ENCODE data around the gene ORC1.

ORC1 gene

DNA sequence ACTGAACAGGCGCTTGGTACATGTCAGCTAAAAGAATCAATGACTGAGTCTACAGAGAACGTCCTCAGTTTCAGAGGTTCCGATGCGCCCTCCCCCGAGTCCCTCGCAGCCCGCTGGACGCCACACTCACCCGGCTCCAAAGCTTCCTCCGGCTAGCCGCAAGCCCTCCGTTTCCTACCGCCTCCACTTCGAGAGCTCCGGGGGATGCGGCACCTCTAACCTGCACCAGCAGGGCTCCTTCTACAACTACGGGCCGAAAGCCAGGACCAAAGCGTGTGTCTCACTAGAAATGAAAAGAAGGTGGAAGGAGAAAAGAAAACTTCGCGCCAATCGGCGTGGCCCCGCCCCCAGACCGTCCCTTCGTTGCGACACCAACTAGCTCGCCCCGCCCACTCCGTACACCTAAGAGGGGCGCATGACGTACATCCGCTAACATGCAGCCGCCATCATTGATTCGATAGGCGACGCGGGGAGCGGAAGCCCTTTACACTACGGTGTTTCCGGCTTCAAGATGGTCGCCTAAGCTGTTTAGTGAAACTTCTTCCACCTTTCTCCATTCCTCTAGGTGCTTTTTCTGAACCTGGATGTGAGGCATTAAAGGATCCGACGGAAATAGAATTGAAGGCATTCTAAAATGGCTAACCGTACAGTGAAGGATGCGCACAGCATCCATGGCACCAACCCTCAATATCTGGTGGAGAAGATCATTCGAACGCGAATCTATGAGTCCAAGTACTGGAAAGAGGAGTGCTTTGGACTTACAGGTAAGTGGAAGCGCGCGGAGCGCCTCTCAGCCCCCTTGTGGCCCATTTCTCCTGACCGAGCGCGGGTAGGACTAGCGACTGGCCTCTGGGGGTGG, at the start of gene ORC1, which contains the start of gene PRPF38A:
Gene ORC1 (minus strand): TSS at position 308 of the 859 bp plus-strand sequence. CDS start 2,200 bp downstream, outside the sequence.
Gene PRPF38A (plus strand): TSS at position 487 of the 859 bp plus-strand sequence. CDS start 148 bp downstream, at position 635.
- peak; percentile 97 for DNase-seq (ENCODE audit: low spot score)

DNA sequence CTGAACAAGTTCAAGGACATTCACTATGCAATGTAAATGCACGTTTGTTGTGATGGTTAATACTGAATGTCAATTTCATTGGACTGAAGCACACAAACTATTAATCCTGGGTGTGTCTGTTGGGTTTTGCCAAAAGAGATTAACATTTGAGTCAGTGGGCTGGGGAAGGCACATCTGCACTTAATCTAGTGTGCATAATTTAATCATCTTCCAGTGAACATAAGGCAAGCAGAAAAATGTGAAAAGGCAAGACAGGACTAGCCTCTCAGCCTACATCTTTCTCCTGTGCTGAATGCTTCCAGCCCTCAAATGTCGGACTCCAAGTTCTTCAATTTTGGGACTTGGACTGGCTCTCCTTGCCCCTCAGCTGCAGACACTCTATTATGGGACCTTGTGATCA, 40.2 kb upstream of the ORC1 start:
- DNase-seq (ENCODE audit: low spot score), result no peak

DNA sequence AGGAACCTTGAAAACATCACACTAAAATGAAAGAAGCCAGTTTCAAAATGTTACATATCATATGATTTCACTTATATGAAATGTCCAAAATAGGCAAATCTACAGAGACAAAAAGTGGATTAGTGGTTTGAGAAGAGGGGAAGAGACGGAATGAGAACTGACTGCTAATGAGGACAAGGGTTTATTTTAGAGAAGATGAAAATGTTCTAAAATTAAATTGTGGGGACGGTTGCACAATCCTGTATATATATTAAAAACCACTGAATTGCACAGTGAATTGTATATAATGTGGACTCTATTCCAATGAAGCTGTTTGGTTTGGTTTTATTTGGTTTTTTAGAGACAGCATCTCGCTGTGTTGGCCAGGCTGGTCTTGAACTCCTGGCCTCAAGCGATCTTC, 35.8 kb upstream of the ORC1 start:
- no peak for DNase-seq (ENCODE audit: low spot score)

DNA sequence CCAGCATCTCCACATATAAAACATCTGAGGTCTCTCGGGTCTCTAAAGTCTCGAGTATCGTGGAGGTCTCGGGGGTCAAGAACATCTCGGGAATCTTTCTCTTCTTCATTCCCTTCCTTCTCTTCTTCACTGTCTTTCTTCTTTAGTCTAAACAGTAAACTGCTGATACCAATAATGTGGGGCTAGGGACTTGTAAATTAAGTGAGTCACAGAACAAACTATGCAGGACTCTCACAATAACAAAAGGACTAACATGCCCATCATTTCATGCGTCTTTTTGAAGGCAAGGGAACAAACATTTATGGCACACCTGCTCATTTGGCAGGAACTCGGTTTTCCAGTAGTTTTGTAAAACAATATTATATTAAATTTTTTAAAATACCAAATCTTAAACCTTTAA, 32.6 kb upstream of the ORC1 start:
- no peak for DNase-seq (ENCODE audit: low spot score)

DNA sequence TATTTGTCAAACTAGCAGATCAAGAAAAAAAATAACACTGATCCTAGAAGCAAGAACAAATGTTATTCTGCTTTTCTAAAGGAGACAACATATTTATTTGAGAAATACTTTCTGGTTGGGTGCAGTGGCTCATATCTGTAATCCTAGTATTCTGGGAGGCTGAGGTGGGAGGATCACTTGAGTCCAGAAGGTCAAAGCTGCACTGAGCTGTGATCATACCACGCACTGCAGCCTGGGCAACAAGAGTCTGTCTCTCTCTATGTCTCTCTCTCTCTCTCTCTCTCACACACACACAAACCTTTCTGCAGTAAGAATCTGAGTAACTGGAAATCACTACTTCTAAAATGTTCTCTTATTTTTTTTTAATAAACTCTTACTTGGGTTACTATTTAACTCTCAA, 31.4 kb upstream of the ORC1 start:
- DNase-seq (ENCODE audit: low spot score), result no peak

DNA sequence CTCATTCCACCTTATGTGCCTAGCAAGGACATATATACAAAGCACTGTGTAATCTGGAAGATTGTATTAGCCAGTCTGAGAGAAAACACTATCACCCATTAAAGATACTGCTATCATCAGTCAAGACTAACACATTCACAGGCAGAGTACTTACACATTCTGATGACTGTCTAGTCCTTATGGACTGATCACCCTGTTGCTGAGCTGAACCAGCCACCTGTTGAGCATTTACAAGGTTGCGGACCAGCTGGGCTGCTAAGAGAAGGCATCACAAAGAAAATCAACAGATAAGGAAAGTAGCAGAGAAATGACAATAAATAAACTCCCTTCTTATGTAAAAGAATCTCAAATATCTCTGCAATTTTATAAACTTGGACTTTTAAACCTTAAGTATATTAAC, 31.0 kb upstream of the ORC1 start:
- DNase-seq (ENCODE audit: low spot score), result no peak

DNA sequence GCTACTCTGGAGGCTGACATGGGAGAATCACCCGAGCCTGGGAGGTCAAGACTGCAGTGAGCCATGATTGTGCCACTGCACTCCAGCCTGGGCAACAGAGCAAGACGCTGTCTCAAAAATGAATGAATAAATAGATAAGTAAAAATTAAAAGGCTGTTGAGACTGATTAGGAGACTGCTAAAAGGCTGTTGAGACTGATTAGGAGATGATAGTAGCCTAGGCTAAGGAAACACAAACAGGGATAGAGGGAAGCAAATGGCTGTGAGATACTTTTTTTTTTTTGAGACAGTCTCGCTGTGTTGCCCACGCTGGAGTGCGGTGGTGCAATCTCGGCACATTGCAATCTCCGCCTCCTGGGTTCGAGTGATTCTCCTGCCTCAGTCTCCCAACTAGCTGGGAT, 28.6 kb upstream of the ORC1 start:
- DNase-seq (ENCODE audit: low spot score), result no peak

DNA sequence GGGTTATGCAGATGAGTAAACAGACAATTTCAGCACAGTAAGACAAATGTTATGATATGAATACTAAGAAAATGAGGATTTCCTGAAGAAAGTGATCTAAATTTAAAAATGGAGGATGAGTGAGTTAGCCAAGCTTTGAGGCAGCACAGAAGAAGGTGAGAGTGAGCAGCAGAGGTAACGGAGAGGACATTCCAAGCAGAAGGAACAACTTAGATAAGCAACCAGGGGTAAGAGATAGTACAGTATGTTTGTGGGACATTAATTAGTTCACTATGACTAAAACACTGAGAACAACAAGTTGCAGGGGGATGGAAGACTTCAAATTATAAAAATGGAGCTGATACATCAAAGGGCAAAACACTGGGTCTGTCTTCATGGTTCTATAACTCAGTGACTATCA, 22.9 kb upstream of the ORC1 start:
- DNase-seq (ENCODE audit: low spot score), result no peak

DNA sequence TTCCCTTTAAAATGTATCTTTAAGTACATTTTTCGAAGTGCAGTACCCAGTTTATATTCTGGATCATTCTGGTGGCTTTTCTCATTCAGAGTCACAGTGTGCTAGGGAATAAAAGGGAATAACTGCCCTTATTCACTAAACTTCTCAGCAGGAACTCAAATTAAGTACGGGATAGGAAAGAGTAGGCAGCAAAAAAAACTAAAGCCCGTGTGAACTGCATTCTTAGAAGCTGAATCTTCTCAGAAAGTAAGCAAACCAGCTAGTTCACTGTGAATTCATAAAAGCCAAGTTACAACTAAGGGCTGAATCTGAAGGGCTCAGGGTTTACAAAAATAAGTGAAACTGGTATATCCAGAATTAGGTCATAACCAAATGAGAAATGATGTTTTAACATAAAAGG, 22.1 kb upstream of the ORC1 start:
- DNase-seq (ENCODE audit: low spot score), result no peak

DNA sequence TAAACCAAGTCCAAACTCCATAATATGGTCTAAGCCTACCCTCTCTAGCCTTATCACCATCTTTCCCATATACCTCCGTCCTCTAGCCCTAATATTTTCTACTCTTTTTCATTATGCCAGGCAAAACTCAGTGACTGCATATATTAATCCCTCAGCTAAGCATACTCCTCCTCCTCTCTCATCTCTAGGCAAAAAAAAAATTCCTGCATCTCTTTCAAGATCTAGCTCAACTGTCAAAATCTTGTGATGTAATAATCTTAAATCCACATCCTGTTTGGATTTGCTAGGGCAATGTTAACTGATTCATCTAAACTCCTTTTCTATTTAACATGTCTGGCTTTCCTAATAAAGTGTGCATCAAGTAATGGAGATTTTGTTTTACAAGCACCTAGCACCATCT, 20.6 kb upstream of the ORC1 start:
- DNase-seq (ENCODE audit: low spot score), result no peak

DNA sequence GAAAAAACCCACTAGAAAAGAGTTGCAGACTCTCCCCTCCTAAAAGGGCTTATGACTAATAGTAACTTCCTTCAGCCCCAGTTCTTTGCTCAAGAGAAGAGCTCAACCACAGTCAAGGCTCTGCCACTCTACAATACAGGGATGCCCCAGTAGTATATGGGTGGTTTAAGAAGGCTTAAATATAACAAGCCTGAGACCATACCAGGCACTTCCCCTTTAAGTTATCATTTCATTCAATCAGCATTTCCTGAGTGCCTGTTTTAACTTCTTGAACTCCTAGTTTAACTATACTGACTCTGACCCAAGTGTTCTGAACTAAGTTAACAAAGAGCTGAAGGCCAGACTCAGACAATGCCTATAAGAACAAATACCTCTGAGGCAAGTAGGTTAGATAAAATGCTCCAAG, 20.0 kb upstream of the ORC1 start:
- DNase-seq (ENCODE audit: low spot score), result no peak

DNA sequence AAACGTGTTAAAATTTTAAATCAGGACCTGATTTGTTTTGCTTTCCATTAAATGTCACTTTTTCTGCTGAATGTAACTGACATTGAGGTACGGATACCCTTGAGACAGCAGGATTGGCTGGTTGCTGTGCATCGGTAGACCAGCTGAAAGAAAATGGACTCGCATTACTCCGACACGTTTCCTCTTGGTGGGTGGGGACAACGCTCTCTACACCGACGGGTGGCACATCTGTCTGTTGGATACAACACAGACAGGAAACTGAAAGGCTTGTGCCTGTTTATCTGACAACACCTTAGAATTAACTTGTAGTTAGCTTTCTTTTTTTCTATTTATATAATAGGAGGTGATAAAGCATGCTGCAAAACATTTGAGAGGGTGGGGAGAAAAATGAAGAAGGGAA, 19.5 kb upstream of the ORC1 start:
- no peak for DNase-seq (ENCODE audit: low spot score)

DNA sequence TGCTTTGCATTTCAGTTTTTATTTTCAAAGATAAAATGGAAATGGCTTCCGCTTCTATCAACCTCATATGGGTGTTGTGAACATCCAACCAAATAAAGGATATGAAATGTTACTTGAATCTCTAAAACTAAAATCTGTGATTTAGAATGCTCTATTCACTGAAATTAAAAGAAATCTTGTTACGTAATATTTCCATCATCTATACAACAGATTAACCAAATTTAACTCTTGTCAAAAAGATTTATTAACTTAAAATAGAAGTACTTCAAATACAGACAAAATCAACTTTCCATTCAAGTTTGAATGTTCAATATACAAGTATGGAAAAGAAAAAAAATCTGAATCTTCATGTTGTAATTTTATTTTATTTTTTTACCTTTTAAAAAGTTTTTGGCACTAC, 18.8 kb upstream of the ORC1 start:
- DNase-seq (ENCODE audit: low spot score), result no peak

DNA sequence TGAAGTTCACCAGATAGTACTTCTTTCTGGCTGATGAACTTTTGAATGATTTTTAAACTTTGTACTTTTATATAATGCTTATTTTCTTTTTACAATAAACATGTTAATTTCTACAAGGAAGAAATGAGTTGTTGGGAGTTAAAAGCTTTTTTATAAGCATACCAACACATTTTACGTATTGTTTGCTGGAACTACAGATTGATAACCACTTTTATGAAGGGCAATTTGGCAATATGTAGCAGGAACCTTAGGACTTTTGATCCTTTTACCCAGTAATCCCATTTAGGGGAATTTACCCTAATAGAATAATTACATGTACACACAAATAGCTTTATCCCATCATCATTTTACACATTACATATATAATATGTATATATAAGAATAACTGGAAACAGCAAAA, 16.5 kb upstream of the ORC1 start:
- DNase-seq (ENCODE audit: low spot score), result no peak

DNA sequence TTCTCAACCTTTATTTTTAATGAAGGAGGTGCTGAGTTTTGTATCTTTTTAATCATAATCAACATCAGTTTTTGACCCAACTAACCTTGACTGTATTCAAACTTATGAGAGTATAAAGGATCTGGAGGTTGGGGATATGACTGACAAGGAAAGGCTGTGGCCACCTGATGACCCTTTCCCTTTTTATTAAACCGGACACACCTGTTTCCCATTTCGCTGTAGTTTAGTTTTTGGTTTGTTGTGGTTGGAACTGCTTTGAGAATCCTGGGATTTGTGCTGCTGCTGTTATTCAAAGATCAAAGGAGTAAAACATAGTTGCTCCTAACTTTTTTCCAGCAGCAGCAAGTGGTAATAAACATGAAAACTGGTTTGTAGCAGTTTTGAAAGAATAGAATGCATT, 12.6 kb upstream of the ORC1 start:
- DNase-seq (ENCODE audit: low spot score), result no peak

DNA sequence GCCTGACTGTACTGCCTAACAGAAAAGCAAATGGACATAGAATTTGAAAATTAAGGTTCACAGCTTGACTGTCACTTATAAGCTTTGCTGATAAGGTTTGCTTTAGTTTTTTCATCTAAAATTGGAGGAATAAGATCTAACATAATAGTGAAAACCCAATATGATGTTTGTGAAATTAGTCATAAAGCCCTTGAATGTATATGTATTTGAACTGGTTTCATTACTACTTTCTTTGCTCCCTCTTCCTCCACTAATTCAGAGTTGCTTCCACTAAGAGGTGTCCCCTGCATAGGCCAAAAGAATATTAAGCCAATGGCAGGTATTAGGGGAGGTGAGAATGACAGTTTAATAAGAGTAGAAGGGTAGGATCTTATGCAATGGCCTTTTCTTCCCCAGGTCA, 10.7 kb upstream of the ORC1 start:
- no peak for DNase-seq (ENCODE audit: low spot score)

DNA sequence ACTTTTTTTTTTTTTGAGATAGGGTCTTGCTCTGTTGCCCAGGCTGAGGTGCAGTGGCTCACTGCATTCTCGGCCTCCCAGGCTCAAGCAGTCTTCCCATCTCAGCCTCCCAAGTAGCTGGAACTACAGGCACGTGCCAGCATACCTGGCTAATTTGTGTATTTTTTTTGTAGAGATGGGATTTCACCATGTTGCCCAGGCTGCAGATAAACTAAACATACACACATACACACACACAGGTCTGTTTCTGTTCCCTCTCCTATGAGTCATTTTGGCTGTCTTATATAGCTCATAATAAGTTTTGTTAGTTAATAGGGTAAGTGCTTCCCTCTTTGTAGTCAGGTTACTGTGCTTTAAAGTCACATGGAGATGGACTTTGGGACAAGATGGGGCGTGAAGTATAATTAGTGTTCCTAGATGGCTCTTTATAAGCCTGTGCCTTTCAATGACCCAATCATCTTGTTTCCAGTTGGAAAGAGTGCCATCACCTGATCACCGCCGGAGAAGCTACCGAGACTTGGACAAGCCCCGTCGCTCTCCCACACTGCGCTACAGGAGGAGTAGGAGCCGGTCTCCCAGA, 9.3 kb upstream of the ORC1 start:
- DNase-seq (ENCODE audit: low spot score), result no peak

DNA sequence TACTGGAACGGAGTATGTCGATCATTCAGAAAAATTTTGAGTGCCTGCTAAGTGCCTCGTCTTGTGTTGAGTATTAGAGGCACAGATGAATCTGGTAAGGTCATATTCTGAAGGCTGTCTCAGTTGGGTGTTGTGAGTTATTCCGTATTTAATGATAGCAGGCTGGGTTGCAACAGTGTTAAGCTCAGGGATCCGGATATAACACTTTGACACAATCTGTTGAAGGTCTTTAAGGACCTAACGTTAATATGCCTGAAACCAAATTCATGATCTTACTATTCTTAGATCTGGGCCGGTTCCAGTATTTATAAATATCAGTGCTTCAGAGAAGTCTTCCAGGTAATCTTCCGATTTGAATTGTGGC, 734 bp upstream of the ORC1 start:
- DNase-seq (ENCODE audit: low spot score), result no peak

DNA sequence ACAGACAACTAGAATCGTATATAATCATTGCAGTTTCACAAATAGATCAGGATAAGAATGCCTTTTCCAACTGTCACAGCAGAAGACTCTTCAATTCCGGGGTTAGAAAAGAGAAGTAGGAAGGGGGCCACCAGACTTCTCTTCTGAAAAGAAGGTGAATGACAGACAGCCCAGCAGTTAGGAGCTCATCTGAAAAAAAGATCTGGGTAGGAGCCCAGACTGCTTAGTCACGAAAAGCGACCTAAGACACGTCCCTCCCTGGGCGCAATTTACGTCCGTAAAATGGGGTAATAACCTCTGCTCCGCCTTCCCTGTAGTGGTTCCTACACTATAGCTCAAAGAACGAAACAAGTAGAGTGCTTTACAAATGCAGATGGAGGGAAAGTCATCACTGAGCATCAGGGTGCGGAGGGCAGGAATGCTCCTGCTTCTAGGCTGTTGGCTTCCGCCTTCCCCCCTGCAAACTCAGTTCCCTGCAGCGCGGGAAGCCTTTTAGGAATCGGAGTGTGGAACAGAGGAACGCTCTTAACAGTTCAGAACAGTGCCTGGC, 582 bp downstream of the ORC1 start:
- DNase-seq (ENCODE audit: low spot score), result no peak

DNA sequence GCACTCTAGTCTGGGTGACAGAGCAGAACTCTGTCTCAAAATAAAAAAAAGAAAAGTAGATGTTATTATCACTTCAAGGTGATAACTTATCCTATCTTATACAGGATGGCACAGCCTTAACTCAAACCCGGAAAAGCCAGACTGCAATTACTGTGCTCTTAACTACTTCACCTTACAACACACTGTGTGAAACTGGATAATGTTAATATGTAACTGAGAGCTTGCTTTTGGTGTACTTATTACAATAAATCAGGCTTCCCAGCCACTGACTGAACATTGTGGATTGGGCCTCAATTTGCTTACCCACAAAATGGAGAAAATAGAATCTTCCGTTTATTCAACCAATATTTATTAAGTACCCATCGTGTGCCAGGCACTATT, 1.4 kb downstream of the ORC1 start:
- DNase-seq (ENCODE audit: low spot score), result no peak

DNA sequence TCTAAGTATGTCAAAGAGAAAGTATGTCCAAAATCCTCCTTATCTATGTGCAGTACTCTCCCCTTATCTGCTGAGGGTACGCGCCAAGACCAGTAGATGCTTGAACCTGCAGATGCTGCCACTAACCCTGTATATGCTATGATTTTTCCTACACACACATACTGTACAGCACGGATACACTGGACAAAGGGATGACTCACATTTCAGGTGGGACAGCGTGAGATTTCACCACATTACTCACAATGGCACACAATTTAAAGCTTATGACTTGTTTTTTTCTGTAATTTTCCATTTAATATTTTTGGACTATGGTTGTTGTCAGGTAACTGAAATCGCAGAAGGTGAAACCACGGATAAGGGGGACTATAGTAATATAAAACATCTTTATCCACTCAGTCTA, 4.1 kb downstream of the ORC1 start:
- DNase-seq (ENCODE audit: low spot score), result no peak

DNA sequence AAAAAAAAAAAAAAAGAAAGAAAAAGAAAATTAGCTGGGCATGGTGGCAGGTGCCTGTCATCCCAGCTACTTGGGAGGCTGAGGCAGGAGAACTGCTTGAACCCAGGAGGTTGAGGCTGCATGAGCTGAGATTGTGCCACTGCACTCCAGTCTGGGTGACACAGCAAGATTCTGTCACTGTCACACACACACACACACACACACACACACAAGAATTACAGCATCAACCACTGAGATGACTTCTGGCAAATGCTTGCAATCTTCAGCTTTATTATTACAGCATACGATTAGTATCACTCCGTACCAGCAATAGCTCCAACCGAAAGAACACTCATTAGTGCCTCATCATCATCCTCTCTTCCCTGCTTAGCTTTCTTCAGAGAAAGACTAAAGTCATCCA, 4.6 kb downstream of the ORC1 start:
- DNase-seq (ENCODE audit: low spot score), result no peak

DNA sequence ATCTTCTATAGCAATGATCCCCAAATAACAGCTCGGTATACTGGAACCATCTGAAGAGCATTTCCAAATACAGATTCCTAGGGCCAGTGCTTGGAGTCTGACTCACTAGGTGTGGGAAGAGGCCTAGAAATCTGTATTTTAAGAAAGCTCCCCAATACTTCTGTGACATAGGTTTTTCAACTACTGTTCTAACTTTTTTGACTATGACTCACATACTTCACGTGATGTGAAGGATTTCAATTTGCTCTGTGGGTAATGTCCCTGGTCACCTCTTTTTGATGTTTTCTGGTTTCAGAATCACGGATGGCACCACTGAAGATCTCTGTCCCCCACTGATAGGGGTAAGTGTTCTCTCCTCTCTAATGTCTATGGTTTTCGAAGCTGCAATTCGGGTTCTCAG, 11.0 kb downstream of the ORC1 start:
- no peak for DNase-seq (ENCODE audit: low spot score)

DNA sequence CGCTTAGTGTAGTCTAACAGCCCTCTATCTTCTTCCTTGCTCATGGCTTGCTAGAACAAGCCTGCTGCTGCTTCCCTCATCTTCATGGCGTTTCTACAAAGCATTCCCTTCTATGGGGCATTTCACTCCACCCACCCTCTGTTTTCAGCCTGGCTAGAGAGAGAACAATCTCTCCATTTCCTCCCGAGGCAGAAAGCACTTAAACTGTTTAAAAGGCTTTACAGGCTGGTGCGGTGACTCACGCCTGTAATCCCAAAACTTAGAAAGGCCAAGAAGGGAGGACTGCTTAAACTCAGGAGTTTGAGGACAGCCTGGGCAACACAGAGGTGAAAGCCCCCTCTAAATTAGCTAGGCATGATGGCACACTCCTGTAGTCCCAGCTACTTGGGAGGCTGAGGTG, 17.8 kb downstream of the ORC1 start:
- no peak for DNase-seq (ENCODE audit: low spot score)

Measured in putamen (tissue), 1 donor.